ENCODE results near the gene NFYA.
A peak's percentile ranks its signal among the peaks of the same experiment; 100 is the strongest.

DNA sequence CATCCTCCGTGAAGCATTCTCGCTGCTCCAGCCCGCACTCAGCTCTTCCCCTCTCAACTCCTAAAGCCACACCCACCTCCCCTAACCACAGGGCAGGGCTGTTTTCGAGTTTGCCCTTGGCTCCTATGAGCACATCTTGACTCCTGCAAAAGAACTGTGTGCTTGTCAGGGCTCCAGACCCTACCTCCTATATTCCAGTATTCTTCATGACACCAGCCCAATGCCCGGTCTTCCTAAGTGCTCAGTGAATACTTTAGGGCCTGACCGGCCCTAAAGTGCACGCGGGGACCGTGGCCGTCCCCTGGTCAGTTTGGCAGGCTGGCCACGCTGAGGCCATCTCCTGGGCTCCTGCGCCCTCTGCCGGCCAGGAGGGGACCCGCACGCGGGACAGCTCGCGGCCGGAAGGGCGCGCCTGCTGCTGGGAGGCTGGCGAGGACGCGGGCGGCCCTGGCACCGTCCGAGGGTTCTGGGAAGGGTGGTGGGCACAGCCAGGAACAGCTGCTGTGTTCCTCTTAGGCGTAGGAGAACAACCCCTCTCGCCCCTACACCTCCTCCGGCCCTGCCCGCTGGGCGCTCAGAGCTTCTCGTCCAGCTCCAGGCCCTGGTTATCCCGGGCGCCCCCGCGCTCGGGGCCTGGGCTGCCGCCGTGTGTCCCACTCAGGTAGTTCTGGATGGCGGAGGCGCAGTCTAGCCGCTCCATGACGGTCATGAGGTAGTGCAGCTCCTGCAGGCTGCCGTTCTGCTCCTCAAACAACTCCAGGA is 44.8 kb upstream of the NFYA start:
- TF ChIP-seq, protein P1, sequence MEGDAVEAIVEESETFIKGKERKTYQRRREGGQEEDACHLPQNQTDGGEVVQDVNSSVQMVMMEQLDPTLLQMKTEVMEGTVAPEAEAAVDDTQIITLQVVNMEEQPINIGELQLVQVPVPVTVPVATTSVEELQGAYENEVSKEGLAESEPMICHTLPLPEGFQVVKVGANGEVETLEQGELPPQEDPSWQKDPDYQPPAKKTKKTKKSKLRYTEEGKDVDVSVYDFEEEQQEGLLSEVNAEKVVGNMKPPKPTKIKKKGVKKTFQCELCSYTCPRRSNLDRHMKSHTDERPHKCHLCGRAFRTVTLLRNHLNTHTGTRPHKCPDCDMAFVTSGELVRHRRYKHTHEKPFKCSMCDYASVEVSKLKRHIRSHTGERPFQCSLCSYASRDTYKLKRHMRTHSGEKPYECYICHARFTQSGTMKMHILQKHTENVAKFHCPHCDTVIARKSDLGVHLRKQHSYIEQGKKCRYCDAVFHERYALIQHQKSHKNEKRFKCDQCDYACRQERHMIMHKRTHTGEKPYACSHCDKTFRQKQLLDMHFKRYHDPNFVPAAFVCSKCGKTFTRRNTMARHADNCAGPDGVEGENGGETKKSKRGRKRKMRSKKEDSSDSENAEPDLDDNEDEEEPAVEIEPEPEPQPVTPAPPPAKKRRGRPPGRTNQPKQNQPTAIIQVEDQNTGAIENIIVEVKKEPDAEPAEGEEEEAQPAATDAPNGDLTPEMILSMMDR (IDR thresholded peaks at IDR 0.05) = peak; percentile 100
- TF ChIP-seq EZH2 (IDR thresholded peaks at IDR 0.05) (peak; percentile 28), EZH2phosphoT487 (IDR thresholded peaks at IDR 0.05) (no peak)
